Esophagus (tissue), 2 donors: ENCODE data around the gene MAML2. TPM values are rescaled to one million over a fixed set of nuclear protein-coding genes. Genes with fewer than 3 reads are reported as not detected.

Source experiments
- H3K27ac ChIP-seq, 2 donors: one replicate each; pipeline ENCODE4 v1.5.1; 2013; ENCODE audit warnings: low read depth in 2 of 2, mild to moderate bottlenecking in 2 of 2, inconsistent platforms in 1 of 2, low read length in 1 of 2, moderate library complexity in 1 of 2
- H3K27me3 ChIP-seq, 2 donors: one replicate each; pipeline ENCODE4 v1.6.1; 2013; ENCODE audit warnings: low read length in 2 of 2, control low read depth in 1 of 2, mild to moderate bottlenecking in 1 of 2; ENCODE audit not compliant: insufficient read depth in 2 of 2, control insufficient read depth in 1 of 2
- H3K36me3 ChIP-seq, 2 donors: one replicate each; pipeline ENCODE4 v1.6.1; 2013; ENCODE audit warnings: low read length in 1 of 2; ENCODE audit not compliant: control insufficient read depth in 2 of 2, insufficient read depth in 2 of 2
- H3K4me1 ChIP-seq, 2 donors: one replicate each; pipeline ENCODE4 v1.6.1; 2013; ENCODE audit warnings: low read length in 1 of 2; ENCODE audit not compliant: control insufficient read depth in 2 of 2, insufficient read depth in 2 of 2
- H3K4me3 ChIP-seq, 2 donors: one replicate each; pipeline ENCODE4 v1.5.1; 2013; ENCODE audit warnings: low read length in 2 of 2, mild to moderate bottlenecking in 2 of 2, low read depth in 1 of 2, moderate library complexity in 1 of 2
- H3K9me3 ChIP-seq, 2 donors: one replicate each; pipeline ENCODE4 v1.6.1; 2013; ENCODE audit warnings: mild to moderate bottlenecking in 2 of 2, low read depth in 1 of 2, low read length in 1 of 2, moderate library complexity in 1 of 2; ENCODE audit not compliant: control insufficient read depth in 2 of 2, insufficient read depth in 1 of 2
- WGBS, 2 donors: extraction: QIAGEN DNeasy Blood & Tissue Kit; methylation state at CpG; one replicate each; pipeline ENCODE4 v1.1.7; 2013; 5-methylcytosine and 5-hydroxymethylcytosine counted together
- polyA plus RNA-seq, 2 donors: library from polyadenylated mRNA; stranded (reverse); fragments of 200-250 nt; gene quantifications; one replicate each; pipeline ENCODE4 v1.2.3, GENCODE V29; 2013
- donor health status: healthy with polysubstance abuse.
- donor health status: Bipolar disorder and iron deficiency.

The MAML2 gene
- polyA plus RNA-seq, 2 donors = 1.9 to 2.0 TPM

DNA sequence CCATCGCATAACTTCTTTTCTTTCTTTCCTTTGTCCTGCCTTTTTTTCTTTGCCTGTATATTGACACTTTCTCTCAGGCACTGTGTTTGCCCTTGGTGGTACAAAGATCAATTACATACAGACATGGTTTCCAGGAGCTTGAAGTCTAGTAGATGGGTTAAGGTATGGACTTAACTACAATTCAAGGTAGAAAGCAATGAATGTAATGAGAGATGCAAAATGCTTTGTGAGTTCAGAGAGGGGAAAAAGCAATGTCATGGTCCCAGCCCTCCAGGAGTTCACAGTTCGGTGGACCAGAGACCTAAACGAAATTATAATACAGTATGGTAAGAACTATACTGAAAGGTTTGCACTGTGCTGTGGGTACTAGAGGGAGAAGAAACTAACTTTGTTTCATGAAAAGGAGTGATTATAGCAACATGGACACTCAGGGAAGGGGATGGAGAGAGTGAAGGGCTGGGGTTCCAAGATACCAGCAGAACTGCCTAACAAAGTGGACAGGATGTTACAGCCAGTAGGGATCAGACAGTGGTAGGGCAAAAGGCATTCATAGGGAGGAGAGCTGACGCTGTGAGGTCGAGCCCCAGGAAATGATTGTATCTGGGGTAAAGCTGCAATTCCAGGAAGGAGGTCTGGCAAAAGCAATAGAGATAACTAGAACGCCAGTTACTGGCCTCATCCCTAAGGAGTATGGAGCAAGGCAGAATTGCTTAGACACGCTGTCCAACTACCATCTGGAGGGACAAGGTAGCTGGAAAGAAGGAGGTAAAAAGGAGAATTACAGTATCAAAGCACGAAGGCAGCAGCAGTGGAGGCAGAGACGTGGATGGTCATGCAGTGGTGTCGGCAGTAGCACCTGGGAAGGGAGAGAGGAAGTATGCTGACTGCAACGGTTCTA lies 260.7 kb downstream of the MAML2 start:
- no peaks in the 10 kb centered on the region for H3K4me1 ChIP-seq

DNA sequence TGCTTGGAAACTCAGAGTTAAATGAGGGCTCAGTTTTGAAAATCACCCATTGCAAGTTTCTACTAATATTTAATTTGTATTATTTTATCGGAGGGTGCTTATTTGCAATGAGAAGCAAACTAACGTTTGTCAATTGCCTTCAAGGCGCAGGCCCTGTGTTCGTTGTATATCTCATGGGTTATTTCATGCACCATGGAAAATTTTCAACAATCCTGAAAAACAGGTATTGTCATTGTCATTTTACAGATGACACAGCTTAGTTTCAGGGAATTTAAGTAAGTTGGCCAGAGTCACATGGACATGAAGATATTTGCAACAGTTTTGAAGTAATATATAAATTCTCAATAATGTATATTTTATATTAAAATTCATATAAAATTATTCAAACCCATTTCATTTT lies 261.4 kb downstream of the MAML2 start:
- 58 to 74% methylated on average over 4 of the region's 4 CpGs for WGBS, 2 donors
- Histone ChIP-seq H3K9me3 (no peaks in the 10 kb centered on the region), H3K4me1 (no peaks in the 10 kb centered on the region), H3K27ac (no peak overlapping the region), H3K4me3 (no peak overlapping the region), H3K27me3 (no peaks in the 10 kb centered on the region), H3K36me3 (no peaks in the 10 kb centered on the region)

More for the DNA sequence above, 260.7 kb downstream of the MAML2 start:
- Histone ChIP-seq H3K27me3 (no peaks in the 10 kb centered on the region), H3K36me3 (no peaks in the 10 kb centered on the region), H3K4me3 (no peak overlapping the region), H3K27ac (no peak overlapping the region), H3K9me3 (no peaks in the 10 kb centered on the region)
- WGBS, 2 donors = 87 to 89% methylated on average over 11 of the region's 11 CpGs

DNA sequence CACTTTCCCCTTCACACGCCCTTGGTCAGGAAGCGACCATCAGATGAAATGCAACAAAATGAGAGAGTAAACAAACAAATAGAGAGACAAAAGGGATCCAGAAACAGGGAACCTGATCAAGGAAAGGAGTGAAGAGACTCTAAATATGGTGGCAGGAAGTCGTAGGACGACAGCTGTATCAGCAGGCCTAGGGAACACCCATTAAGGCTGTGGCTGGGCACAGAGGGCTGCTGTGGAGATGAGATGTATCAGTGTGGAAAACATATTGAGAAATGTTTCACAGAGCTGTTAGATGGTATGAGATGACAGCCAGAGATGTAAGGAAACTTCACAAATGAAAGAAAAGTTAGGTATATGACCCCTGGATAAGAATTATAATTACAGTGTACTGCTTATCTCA lies 263.3 kb downstream of the MAML2 start:
- no peak overlapping the region for H3K4me3 ChIP-seq
- no peak overlapping the region for H3K27ac ChIP-seq
- no peaks in the 10 kb centered on the region for H3K9me3 ChIP-seq
- H3K27me3 ChIP-seq = no peaks in the 10 kb centered on the region
- WGBS, 2 donors = 93 to 95% methylated on average over 4 of the region's 4 CpGs
- no peaks in the 10 kb centered on the region for H3K4me1 ChIP-seq
- no peaks in the 10 kb centered on the region for H3K36me3 ChIP-seq

DNA sequence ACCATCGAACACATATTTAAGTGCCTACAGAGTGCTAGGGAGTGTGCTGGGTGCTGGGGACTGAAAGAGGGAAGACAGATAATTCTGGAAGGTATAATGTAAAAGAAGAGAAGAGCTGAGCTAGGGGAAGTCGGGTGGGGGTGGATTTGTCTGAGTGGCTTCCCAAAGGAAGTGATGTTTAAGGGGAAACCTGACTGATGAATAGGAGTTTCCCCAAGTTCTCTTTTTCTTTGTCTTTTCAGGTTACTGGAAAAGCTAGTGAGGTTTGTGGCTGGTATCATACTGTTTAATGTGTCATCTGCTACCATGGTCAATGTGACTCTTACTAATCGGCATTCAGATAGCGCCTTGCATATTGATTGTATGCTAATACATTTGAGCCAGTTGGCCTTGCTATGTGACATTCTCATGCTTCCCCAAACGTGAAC lies 267.4 kb downstream of the MAML2 start:
- Histone ChIP-seq H3K9me3 (no peaks in the 10 kb centered on the region), H3K4me1 (no peaks in the 10 kb centered on the region), H3K27ac (no peak overlapping the region), H3K36me3 (no peaks in the 10 kb centered on the region), H3K27me3 (no peaks in the 10 kb centered on the region), H3K4me3 (no peak overlapping the region)
- WGBS, 2 donors = 63 to 71% methylated on average over 5 of the region's 5 CpGs

DNA sequence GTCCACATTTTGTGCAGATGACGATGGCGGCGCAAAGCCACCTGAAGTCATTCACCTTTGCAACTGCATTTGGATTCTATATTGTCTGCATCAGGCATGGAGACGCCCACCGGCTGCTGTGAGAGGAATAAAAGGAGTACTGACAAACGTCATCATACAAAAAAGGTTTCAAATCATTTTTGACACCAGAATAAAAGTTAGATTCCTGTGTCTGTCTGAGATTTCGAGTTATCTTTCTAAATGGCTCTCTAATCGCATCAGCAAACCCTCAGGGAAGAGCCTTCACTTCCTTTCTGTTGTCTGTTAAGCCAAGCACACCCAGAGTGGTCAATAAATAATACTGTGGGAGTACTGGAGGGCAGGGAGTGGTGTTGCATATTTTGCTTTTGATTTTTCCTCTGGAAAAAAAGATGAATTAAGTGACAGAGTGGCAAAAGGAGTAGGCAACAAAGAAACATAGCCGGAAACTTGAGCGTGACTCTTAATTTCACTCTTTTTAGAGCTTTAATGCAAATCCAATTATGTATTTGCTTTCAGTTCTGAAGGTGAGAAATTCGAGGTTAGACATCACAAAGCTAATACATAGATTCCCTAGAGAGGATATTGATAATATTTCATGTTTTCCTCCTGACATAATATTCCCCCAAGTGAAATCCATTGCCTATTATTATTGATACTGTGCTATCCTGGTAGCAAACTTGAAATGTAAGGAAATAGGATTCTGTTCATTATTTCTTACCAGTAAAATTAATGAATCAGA lies 268.3 kb downstream of the MAML2 start:
- Histone ChIP-seq H3K4me3 (no peak overlapping the region), H3K27ac (no peak overlapping the region), H3K9me3 (no peaks in the 10 kb centered on the region), H3K36me3 (no peaks in the 10 kb centered on the region), H3K27me3 (no peaks in the 10 kb centered on the region), H3K4me1 (no peaks in the 10 kb centered on the region)
- 74 to 75% methylated on average over 11 of the region's 11 CpGs for WGBS, 2 donors

DNA sequence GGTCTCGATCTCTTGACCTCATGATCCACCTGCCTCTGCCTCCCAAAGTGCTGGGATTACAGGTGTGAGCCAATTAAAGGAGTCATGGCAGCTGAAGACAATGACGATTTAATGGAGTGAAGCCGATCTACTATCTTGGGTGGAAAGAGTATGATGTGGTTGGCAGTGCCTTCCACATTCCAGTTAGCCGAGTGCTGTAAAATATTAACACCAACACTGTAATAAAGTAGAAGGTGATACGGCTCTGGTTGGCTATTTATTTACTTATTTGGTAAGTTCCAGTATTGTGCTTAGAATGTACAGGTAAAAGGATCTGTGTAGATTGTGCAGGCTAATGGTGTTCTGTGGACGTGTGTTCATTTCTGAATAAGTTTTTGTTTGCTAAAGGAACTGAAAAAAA lies 269.5 kb downstream of the MAML2 start:
- H3K9me3 ChIP-seq = no peaks in the 10 kb centered on the region
- H3K36me3 ChIP-seq = no peaks in the 10 kb centered on the region
- H3K27me3 ChIP-seq = no peaks in the 10 kb centered on the region
- WGBS, 2 donors = 76 to 95% methylated on average over 6 of the region's 6 CpGs
- H3K4me3 ChIP-seq = no peak overlapping the region
- H3K4me1 ChIP-seq = no peaks in the 10 kb centered on the region
- no peak overlapping the region for H3K27ac ChIP-seq

DNA sequence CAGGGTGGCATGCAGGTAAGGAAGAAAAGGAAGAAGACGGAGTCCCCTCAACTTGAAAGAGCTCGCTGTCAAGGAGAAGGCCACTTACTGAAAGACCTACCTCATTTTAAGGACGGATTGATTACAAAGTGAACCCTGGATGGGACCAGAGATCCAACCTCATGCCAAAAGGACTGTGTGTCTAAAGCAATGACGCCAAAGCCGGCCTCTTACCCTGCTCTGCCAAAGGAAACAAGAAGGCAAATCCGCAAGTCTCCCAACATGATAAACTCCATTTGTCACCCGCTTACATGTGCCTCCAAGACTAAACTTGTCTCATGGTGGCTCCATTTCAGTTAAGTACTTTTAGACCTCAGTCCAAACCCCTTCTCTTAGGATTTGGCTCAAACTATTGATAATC lies 270.4 kb downstream of the MAML2 start:
- Histone ChIP-seq H3K27me3 (no peaks in the 10 kb centered on the region), H3K36me3 (no peaks in the 10 kb centered on the region), H3K4me1 (no peaks in the 10 kb centered on the region), H3K27ac (no peak overlapping the region), H3K4me3 (no peak overlapping the region), H3K9me3 (no peaks in the 10 kb centered on the region)
- 89 to 93% methylated on average over 7 of the region's 7 CpGs for WGBS, 2 donors

DNA sequence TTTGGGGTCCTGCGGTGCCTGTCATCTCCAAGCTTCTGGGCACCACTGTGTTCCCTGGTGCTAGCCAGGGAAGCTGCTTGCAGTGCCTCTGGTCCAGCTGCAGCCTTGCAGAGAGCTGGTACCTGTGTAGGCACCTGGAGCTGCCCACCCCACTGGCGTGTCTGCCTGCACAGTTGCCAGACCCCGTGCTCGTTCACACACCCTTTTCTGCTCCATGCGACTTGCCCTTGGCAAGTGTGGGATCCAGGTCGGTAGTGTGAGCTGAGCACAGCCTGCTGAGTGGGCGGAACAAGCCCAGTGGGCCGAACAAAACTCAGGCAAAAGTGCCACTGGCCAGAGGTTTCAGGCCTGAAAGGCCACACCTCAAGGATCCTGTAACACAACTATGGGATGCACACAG lies 272.5 kb downstream of the MAML2 start:
- Histone ChIP-seq H3K27me3 (no peaks in the 10 kb centered on the region), H3K27ac (no peak overlapping the region), H3K36me3 (no peaks in the 10 kb centered on the region), H3K4me1 (peaks cover 0 to 3% of the 10 kb centered on the region in 2 donors), H3K4me3 (no peak overlapping the region), H3K9me3 (no peaks in the 10 kb centered on the region)
- 60 to 70% methylated on average over 8 of the region's 8 CpGs for WGBS, 2 donors

DNA sequence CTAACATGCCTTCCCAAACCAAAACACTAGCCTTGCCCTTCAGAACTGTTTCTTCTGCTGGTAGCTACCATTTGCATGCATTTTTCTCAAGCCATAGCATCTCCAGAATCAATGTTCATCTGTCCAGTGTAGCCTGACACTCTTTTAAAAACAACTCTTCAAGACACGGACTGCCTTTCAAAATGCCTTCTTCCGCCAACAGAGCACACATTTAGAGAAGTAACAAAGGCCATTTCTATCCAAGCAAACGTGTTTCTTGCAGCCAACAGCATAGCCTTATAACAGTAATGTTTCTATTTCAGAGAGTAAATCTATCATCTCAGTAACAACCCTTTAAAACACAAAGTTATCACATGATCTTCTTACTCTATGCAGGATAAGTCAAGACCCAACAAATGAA lies 275.8 kb downstream of the MAML2 start:
- no peak overlapping the region for H3K27ac ChIP-seq
- no peaks in the 10 kb centered on the region for H3K27me3 ChIP-seq
- peaks cover 0 to 3% of the 10 kb centered on the region in 2 donors for H3K4me1 ChIP-seq
- WGBS, 2 donors = 73 to 78% methylated on average over 3 of the region's 3 CpGs
- no peaks in the 10 kb centered on the region for H3K9me3 ChIP-seq
- no peak overlapping the region for H3K4me3 ChIP-seq
- H3K36me3 ChIP-seq = no peaks in the 10 kb centered on the region
